ENCODE results near the gene CPAMD8. TPM values are rescaled to one million over a fixed set of nuclear protein-coding genes. Genes with fewer than 3 reads are reported as not detected.

CPAMD8 gene
- total RNA-seq, 2 experiments from 2014 or later: not detected

DNA sequence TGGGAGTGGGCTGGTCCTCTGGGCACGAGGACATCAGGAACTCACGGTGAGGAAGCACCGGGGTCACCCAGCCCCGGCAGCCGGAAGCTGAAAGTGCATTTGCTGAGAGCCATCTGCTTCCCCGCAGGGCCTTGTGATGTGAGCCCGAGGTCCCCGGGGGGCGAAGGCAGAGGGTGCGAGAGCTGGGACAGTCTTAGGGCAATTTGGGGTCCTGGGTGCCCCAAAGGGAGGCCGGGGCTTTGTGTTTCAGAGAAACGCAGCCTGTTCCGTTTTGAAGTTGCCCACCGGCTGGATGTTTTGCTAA, 133.0 kb downstream of the CPAMD8 start:
- ChIA-PET CTCF (no interaction called here), POLR2A (no interaction called here)
- H3K36me3 Mint-ChIP-seq (ENCODE audit: low read depth): no peaks in the 10 kb centered on the region
- no peak overlapping the region for H3K27ac Mint-ChIP-seq
- ATAC-seq (no peak), DNase-seq (no peak)
- intact Hi-C loops (cut with micrococcal nuclease): loop anchor here (10.0 kb wide), 1 partner anchor 119 kb away; no protein-coding TSS in a partner anchor
- H3K27me3 Mint-ChIP-seq: peaks cover 59% of the 10 kb centered on the region
- H3K4me1 Mint-ChIP-seq (ENCODE audit: low read depth): peaks cover 9% of the 10 kb centered on the region
- H3K4me3 Mint-ChIP-seq: no peak overlapping the region
- TF ChIP-seq, protein P1, sequence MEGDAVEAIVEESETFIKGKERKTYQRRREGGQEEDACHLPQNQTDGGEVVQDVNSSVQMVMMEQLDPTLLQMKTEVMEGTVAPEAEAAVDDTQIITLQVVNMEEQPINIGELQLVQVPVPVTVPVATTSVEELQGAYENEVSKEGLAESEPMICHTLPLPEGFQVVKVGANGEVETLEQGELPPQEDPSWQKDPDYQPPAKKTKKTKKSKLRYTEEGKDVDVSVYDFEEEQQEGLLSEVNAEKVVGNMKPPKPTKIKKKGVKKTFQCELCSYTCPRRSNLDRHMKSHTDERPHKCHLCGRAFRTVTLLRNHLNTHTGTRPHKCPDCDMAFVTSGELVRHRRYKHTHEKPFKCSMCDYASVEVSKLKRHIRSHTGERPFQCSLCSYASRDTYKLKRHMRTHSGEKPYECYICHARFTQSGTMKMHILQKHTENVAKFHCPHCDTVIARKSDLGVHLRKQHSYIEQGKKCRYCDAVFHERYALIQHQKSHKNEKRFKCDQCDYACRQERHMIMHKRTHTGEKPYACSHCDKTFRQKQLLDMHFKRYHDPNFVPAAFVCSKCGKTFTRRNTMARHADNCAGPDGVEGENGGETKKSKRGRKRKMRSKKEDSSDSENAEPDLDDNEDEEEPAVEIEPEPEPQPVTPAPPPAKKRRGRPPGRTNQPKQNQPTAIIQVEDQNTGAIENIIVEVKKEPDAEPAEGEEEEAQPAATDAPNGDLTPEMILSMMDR (IDR thresholded peaks at IDR 0.05): no peak
- H3K9me3 Mint-ChIP-seq: no peaks in the 10 kb centered on the region

DNA sequence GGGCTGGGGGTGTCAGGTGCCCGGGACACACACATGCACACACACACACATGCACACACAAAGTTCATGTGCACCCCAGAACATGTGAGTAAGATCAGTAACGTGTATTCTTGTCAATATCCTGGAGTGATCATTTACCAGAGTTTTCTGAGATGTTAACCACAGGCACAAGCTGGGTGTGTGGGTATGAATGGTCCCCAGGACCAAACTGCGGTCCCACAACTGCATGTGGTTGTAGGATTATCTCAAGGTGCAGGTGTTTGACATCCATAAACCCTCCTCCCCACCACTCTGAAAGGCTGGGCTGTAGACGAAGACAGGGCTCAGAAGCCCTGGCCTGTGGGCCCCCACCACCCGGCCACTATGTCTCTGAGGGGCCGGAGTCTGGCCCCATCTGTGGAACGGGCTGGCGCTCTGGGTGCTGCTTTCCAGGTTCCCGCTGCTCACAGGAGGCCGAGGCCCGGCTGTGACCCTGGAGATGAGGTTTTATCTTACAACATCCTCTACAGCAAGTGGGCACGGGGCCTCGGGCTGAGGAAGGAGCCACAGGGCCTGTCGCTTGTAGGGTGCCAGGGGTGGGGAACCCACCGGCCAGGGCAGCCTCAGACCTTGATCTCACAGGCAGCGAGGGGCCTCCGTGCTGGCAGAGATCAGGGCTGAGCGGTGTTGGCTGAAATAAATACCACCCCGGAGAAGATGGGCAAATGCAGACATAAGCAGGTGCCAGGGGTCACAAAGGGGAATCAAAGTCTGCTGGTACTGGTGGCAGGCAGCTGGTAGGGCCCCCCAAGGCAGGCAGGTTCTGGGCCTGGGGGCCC, 133.5 kb downstream of the CPAMD8 start:
- no peaks in the 10 kb centered on the region for H3K36me3 Mint-ChIP-seq (ENCODE audit: low read depth)
- peaks cover 11% of the 10 kb centered on the region for H3K4me1 Mint-ChIP-seq (ENCODE audit: low read depth)
- ATAC-seq (no peak), DNase-seq (no peak)
- H3K27me3 Mint-ChIP-seq: peaks cover 53% of the 10 kb centered on the region
- H3K27ac Mint-ChIP-seq: no peak overlapping the region
- no peak overlapping the region for H3K4me3 Mint-ChIP-seq
- ChIA-PET POLR2A (no interaction called here), CTCF (no interaction called here)
- TF ChIP-seq, protein P1 (IDR thresholded peaks at IDR 0.05): no peak
- no peaks in the 10 kb centered on the region for H3K9me3 Mint-ChIP-seq
- intact Hi-C loops (cut with micrococcal nuclease): loop anchor here (10.0 kb wide), 1 partner anchor 118 kb away; no protein-coding TSS in a partner anchor

DNA sequence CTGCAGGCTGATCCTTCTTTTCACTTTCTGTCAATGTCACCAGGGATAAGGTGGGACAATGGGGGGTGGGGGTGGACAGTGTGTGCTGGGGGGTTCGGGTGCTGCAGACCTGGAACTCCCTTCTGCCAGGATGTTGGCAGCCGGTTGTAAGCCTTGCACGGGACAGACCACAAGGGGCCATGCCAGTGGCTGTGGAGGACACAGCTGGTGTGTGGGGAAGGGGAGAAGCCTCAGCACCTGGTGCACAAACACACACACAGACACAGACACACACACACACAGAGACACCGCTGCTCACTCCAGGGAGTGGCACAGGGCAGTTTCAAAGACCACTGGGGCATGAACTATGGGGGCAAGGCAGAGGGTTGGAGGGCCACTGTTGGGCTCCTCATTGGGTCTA, 134.2 kb downstream of the CPAMD8 start:
- no peak overlapping the region for H3K27ac Mint-ChIP-seq
- peaks cover 53% of the 10 kb centered on the region for H3K27me3 Mint-ChIP-seq
- H3K4me3 Mint-ChIP-seq: no peak overlapping the region
- peaks cover 11% of the 10 kb centered on the region for H3K4me1 Mint-ChIP-seq (ENCODE audit: low read depth)
- intact Hi-C loops (cut with micrococcal nuclease): loop anchor here (10.0 kb wide), 1 partner anchor 118 kb away; no protein-coding TSS in a partner anchor
- no peaks in the 10 kb centered on the region for H3K36me3 Mint-ChIP-seq (ENCODE audit: low read depth)
- POLR2A ChIA-PET: no interaction called here
- no peak for ATAC-seq
- no peaks in the 10 kb centered on the region for H3K9me3 Mint-ChIP-seq
- no peak for DNase-seq
- CTCF ChIA-PET: no interaction called here
- TF ChIP-seq, protein P1 (IDR thresholded peaks at IDR 0.05): no peak

DNA sequence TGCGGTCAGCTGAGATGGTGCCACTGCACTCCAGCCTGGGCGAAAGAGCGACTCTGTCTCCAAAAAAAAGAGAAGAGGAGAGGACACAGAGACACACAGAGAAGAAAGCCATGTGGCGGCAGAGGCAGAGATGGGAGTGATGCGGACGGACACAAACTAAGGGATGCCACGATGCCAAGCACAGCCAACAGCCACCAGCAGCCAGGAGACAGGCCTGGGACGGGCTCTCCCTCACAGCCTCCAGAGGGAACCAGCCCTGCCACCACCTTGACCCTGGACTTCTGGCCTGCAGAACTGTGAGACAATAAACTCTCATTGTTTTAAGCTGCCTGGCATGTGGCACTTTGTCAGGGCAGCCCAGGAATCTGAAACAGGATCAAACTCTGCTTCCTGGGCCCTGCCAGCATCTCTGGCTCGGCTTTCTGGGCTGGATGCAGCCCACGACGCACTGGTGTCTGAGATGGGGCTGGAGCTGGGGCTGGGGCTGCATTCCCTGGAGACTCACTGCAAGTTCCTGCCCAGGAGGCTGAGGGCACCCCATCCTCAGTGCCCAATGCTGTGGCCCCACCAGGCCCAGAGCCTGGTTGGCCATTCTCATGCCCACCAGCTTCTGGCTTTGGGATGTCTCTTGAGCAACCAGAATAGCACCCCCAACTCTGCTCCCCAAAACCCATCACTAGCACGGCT, 134.8 kb downstream of the CPAMD8 start:
- H3K27ac Mint-ChIP-seq: no peak overlapping the region
- DNase-seq (no peak), ATAC-seq (no peak)
- TF ChIP-seq, protein P1 (IDR thresholded peaks at IDR 0.05): no peak
- POLR2A ChIA-PET: no interaction called here
- peaks cover 53% of the 10 kb centered on the region for H3K27me3 Mint-ChIP-seq
- intact Hi-C loops (cut with micrococcal nuclease): loop anchor here (10.0 kb wide), 1 partner anchor 117 kb away; no protein-coding TSS in a partner anchor
- no peaks in the 10 kb centered on the region for H3K36me3 Mint-ChIP-seq (ENCODE audit: low read depth)
- H3K4me1 Mint-ChIP-seq (ENCODE audit: low read depth): peaks cover 11% of the 10 kb centered on the region
- H3K9me3 Mint-ChIP-seq: no peaks in the 10 kb centered on the region
- no peak overlapping the region for H3K4me3 Mint-ChIP-seq
- CTCF ChIA-PET: no interaction called here

Data from activated CD8-positive, alpha-beta T cell treated with anti-CD3 and anti-CD28 coated beads for 36 hours (primary cell).